Fibroblast of the aortic adventitia (primary cell): ENCODE measurements around the gene CCDC50. TPM values are rescaled to one million over a fixed set of nuclear protein-coding genes. Genes with fewer than 3 reads are reported as not detected.

Source experiments
- DNase-seq: peaks from one replicate; pipeline ENCODE4 v3.0.0-alpha.2; 2010; ENCODE audit warnings: low read depth
- H3K4me3 ChIP-seq: 2 replicates; pipeline ENCODE4 v1.5.1; 2011; ENCODE audit warnings: low read depth, mild to moderate bottlenecking, control low read depth, low read length, moderate library complexity
- CTCF ChIP-seq: IDR thresholded peaks from 2 replicates; pipeline ENCODE4 v1.5.1; 2011; ENCODE audit warnings: mild to moderate bottlenecking, low read length, control low read depth, inconsistent platforms; ENCODE audit not compliant: insufficient read depth
- total RNA-seq: library from RNA; depleted of rRNA; stranded (reverse); fragments of >200 nt; gene quantifications from 2 replicates; pipeline ENCODE4 v1.2.3, GENCODE V29; 2012; ENCODE audit warnings: low replicate concordance

The CCDC50 gene
- total RNA-seq, 1 donor = 84.6 TPM

GRCh38 chr3:191328383-191328961, 722 bp upstream of the CCDC50 start:
- peak overlapping the region; percentile 80 for H3K4me3 ChIP-seq
- DNase-seq = no peak
- TF ChIP-seq CTCF = no peak

- DNase-seq = peak; percentile 70
- peak within 1 kb of the TSS; percentile 80 for H3K4me3 ChIP-seq
- TF ChIP-seq CTCF = no peak
Measured at GRCh38 chr3:191329654-191330529, 698 bp downstream of the CCDC50 start, which contains the start of gene UTS2B. Gene UTS2B (minus strand): TSS chr3:191330526. CDS start chr3:191282189, 48,337 bp downstream.

GRCh38 chr3:191330530-191331048, 1.4 kb downstream of the CCDC50 start:
- H3K4me3 ChIP-seq = peak overlapping the region; percentile 80
- peak; percentile 81 for DNase-seq
- TF ChIP-seq CTCF = no peak

GRCh38 chr3:191331388-191331787, 2.2 kb downstream of the CCDC50 start:
- no peak for TF ChIP-seq CTCF
- peak; percentile 31 for DNase-seq
- H3K4me3 ChIP-seq = peak overlapping the region; percentile 80

- H3K4me3 ChIP-seq = no peak overlapping the region
- TF ChIP-seq CTCF = no peak
- DNase-seq = no peak
Measured at GRCh38 chr3:191333298-191333880, 4.2 kb downstream of the CCDC50 start.

GRCh38 chr3:191334346-191334893, 5.2 kb downstream of the CCDC50 start:
- DNase-seq = no peak
- H3K4me3 ChIP-seq = no peak overlapping the region
- TF ChIP-seq CTCF = no peak
